PFSK-1 (cell line): ENCODE measurements around the gene PCLO.

Experiments used
- POLR2AphosphoS5 ChIP-seq: IDR thresholded peaks from 2 replicates; pipeline ENCODE4 v1.6.1; 2012; ENCODE audit warnings: low read depth, mild to moderate bottlenecking, control low read depth, low read length, moderate library complexity
- SIN3A ChIP-seq: IDR thresholded peaks from 2 replicates; pipeline ENCODE4 v1.6.1; 2012; ENCODE audit warnings: mild to moderate bottlenecking, low read length, moderate library complexity, borderline replicate concordance; ENCODE audit not compliant: insufficient read depth

DNA sequence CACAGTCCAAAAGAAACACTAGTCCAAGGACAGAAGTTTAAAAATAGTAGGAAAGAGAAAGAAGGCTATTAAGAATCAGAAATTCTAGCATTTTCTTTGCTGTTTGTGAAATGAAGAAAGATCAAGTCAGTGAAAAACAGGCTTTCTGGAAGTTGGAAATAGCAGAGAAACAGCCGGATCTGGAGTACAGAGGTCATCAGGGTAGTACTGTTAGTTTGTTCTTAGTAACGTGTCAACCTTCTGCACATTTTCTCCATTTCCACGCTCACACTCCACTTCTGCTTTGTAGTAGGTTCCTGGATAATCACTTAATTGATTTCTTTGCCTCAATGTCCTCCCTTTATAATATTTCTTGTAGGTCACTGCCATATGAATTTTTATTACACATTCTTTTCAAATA, 322.6 kb downstream of the PCLO start:
- TF ChIP-seq POLR2AphosphoS5 (no peak), SIN3A (no peak)
